Choroid plexus epithelial cell (primary cell): ENCODE data around the gene TBR1.

Source experiments
- DNase-seq: peaks from one replicate; pipeline ENCODE4 v3.0.0-alpha.2; 2010; ENCODE audit warnings: low read depth
- H3K4me3 ChIP-seq: 2 replicates; pipeline ENCODE4 v1.5.1; 2011; ENCODE audit warnings: low read depth, mild to moderate bottlenecking, control low read depth, low read length, moderate library complexity
- CTCF ChIP-seq: conservative IDR thresholded peaks from 2 replicates; pipeline ENCODE4 v1.5.1; 2011; ENCODE audit warnings: low read depth, mild to moderate bottlenecking, control low read depth, inconsistent platforms, low read length, moderate library complexity

The TBR1 gene

GRCh38 chr2:161430386-161430785 is 14.3 kb downstream of the TBR1 start:
- TF ChIP-seq CTCF = no peak
- no peak overlapping the region for H3K4me3 ChIP-seq
- no peak for DNase-seq

DNA sequence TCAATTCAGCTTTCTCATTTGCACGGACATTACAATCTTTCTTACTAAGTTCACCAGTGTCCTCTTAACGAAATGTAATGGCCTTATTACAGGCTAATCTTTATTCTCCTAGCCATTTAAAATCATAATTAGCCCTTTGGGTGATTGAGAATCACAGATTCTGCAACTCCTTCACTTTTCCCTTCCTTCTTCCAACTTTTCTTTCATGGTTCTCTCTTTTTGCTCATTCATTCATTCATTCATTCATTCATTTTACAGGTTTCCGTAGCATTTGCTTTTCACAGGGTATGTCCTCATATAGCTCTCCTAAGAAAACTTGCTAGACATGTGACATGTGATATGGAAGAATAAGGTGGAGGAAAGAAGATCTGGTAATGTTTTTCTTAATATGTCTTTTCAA is 16.0 kb downstream of the TBR1 start:
- TF ChIP-seq CTCF = no peak
- DNase-seq = no peak
- no peak overlapping the region for H3K4me3 ChIP-seq

DNA sequence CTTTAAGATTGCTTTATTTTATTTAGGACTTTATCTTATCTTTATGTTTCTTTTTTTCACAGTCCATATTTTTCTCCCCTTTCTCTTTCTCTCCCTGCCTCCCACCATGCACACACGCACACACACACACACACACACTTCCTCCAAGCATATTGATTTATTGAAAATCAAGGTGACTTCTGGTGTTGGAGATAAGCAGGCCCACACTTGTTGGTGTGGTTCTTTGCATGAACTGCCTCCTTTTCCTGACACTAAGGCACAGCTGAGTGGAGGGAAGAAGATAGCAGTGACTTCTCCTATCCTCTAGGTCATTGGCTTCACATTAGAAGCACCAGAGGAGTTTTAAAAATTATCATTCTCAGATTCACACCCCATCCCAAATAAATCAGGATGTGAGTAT is 18.0 kb downstream of the TBR1 start:
- DNase-seq = no peak
- no peak for TF ChIP-seq CTCF
- H3K4me3 ChIP-seq = no peak overlapping the region

DNA sequence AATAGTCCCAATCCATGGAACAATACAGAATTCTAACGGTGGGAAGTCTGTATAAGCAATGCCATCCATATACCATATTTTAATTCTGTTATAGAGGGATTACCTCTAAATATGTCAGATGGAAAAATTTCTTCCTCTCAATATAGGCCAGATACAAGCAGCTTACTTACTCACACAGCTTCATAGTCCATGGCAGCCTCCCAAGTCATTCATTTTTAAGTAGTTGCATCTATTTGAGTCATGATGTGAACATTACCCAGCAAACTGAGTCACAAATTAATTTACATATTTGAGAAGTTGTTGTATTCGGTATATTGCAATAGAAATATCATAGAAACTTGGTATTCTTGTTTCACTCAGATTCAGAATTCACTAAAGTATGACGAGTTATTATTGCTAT is 20.3 kb downstream of the TBR1 start:
- peak; percentile 43 for DNase-seq
- no peak for TF ChIP-seq CTCF
- H3K4me3 ChIP-seq = no peak overlapping the region

GRCh38 chr2:161438598-161438997 is 22.5 kb downstream of the TBR1 start:
- no peak overlapping the region for H3K4me3 ChIP-seq
- DNase-seq = no peak
- no peak for TF ChIP-seq CTCF

DNA sequence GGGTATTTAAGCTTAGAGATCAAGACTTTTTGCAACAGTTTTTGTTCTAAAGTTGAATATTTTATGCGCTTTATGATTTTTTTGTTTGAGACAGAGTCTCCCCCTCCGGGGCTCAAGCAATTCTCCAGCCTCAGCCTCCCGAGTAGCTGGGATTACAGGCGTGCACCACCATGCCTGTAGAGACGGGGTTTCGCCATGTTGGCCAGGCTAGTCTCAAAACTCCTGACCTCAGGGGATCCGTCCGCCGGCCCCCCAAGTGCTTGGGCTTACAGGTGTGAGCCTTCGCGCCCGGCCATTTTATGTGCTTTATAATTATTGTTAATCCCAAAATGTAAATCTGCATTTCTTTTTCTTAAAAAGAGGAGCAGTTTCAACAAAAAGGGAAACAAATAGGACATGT is 29.0 kb downstream of the TBR1 start:
- no peak for TF ChIP-seq CTCF
- H3K4me3 ChIP-seq = no peak overlapping the region
- DNase-seq = no peak

DNA sequence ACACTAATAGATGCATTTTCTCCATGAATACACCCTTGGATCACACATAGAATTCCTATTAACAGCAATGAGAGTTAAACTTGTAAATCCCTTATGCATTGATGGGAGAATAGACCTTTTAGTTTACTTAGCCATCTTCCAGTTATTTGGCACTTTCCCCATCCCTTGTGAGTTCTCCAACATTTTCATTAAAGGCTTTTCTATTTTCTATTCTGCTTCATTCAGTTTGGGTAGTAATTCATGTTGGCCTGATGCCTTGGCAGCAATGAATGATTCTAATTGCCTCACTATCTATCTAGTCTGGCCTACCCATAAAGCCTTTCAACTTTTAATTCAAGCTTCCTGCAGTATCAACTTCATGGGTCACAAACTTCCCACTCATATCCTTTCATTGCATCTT is 32.3 kb downstream of the TBR1 start:
- DNase-seq = no peak
- H3K4me3 ChIP-seq = no peak overlapping the region
- TF ChIP-seq CTCF = no peak
